GM19239 (cell line): ENCODE results near the gene MAP3K12.
"Not testable (repeated sequence)": the region's sequence is repeated elsewhere in the genome, so short reads cannot be mapped to it uniquely, and the experiment has no call there.

Source experiments
- DNase-seq: peaks from one replicate; pipeline ENCODE4 v3.0.0; 2011; ENCODE audit warnings: low spot score; ENCODE audit not compliant: insufficient read length
- FAIRE-seq: peaks from 2 replicates; lab custom pipeline; 2011; peaks lifted over from hg19 to GRCh38; lab: Jason Lieb, UNC

Gene MAP3K12

GRCh38 chr12:53499266-53500141 is at the start of gene MAP3K12:
MAP3K12 (minus strand) TSS chr12:53499458; CDS start chr12:53487391, 12,067 bp downstream.
- DNase-seq (no peak), FAIRE-seq (peak; percentile 76)

GRCh38 chr12:53548354-53548753 is 49.1 kb upstream of the MAP3K12 start:
- not testable (repeated sequence) for FAIRE-seq, DNase-seq

- peak; percentile 59 for DNase-seq
- peak; percentile 83 for FAIRE-seq
Measured at GRCh38 chr12:53543539-53543938, 44.3 kb upstream of the MAP3K12 start.

- FAIRE-seq: no peak
- no peak for DNase-seq
Measured at GRCh38 chr12:53539526-53539925, 40.3 kb upstream of the MAP3K12 start.

GRCh38 chr12:53538209-53538689 is 39.0 kb upstream of the MAP3K12 start:
- no peak for FAIRE-seq
- no peak for DNase-seq

GRCh38 chr12:53536962-53537361 is 37.7 kb upstream of the MAP3K12 start:
- FAIRE-seq: no peak

GRCh38 chr12:53533471-53533870 is 34.2 kb upstream of the MAP3K12 start:
- FAIRE-seq (no peak), DNase-seq (no peak)

More at GRCh38 chr12:53536962-53537361, 37.7 kb upstream of the MAP3K12 start:
- DNase-seq: no peak

- no peak for FAIRE-seq
- no peak for DNase-seq
Measured at GRCh38 chr12:53532524-53533445, 33.5 kb upstream of the MAP3K12 start.

- FAIRE-seq (no peak), DNase-seq (no peak)
Measured at GRCh38 chr12:53532021-53532420, 32.8 kb upstream of the MAP3K12 start.

- FAIRE-seq (no peak), DNase-seq (no peak)
Measured at GRCh38 chr12:53530920-53531319, 31.7 kb upstream of the MAP3K12 start.

GRCh38 chr12:53530061-53530460 is 30.8 kb upstream of the MAP3K12 start:
- DNase-seq (no peak), FAIRE-seq (no peak)

- FAIRE-seq (no peak), DNase-seq (no peak)
Measured at GRCh38 chr12:53524476-53524875, 25.2 kb upstream of the MAP3K12 start.

GRCh38 chr12:53523131-53523530 is 23.9 kb upstream of the MAP3K12 start:
- FAIRE-seq: no peak

GRCh38 chr12:53518381-53518780 is 19.1 kb upstream of the MAP3K12 start:
- DNase-seq: no peak
- no peak for FAIRE-seq

More at GRCh38 chr12:53523131-53523530, 23.9 kb upstream of the MAP3K12 start:
- no peak for DNase-seq

- FAIRE-seq (no peak), DNase-seq (no peak)
Measured at GRCh38 chr12:53516758-53517455, 17.6 kb upstream of the MAP3K12 start.

- FAIRE-seq (no peak), DNase-seq (no peak)
Measured at GRCh38 chr12:53515291-53515680, 16.0 kb upstream of the MAP3K12 start.

GRCh38 chr12:53514628-53515290 is 15.5 kb upstream of the MAP3K12 start:
- FAIRE-seq (no peak), DNase-seq (no peak)

GRCh38 chr12:53513712-53514410 is 14.6 kb upstream of the MAP3K12 start:
- DNase-seq: no peak
- no peak for FAIRE-seq
